GM19324 (cell line): ENCODE measurements around the gene THAP11.

ENCODE experiments used
- ATAC-seq: cut with Tn5 transposase; IDR thresholded peaks from one replicate; pipeline ENCODE4 v1.9.1; 2021; ENCODE audit warnings: mild to moderate bottlenecking, moderate library complexity; ENCODE audit not compliant: unreplicated experiment, low FRiP score

Gene THAP11

GRCh38 chr16:67841816-67842508, at the start of gene THAP11:
THAP11 (plus strand) TSS chr16:67842320; CDS start chr16:67842555, 235 bp downstream.
- ATAC-seq, result peak; percentile 47

GRCh38 chr16:67796099-67796718, 45.9 kb upstream of the THAP11 start:
- no peak for ATAC-seq

- ATAC-seq, result no peak
Measured at GRCh38 chr16:67800338-67800926, 41.7 kb upstream of the THAP11 start.

GRCh38 chr16:67801241-67801640, 40.9 kb upstream of the THAP11 start:
- no peak for ATAC-seq

GRCh38 chr16:67801883-67802282, 40.2 kb upstream of the THAP11 start:
- no peak for ATAC-seq

GRCh38 chr16:67803894-67804293, 38.2 kb upstream of the THAP11 start:
- ATAC-seq, result no peak

GRCh38 chr16:67804853-67805542, 37.1 kb upstream of the THAP11 start:
- no peak for ATAC-seq

- peak; percentile 7 for ATAC-seq
Measured at GRCh38 chr16:67805718-67806427, 36.2 kb upstream of the THAP11 start.

- peak; percentile 95 for ATAC-seq
Measured at GRCh38 chr16:67806428-67807147, 35.5 kb upstream of the THAP11 start, which contains the start of the genes RANBP10 and TSNAXIP1. RANBP10 (minus strand) TSS chr16:67806560; CDS start chr16:67806536, 24 bp downstream. TSNAXIP1 (plus strand) TSS chr16:67806889; CDS start chr16:67807150, 261 bp downstream.

GRCh38 chr16:67807148-67807682, 34.9 kb upstream of the THAP11 start:
- no peak for ATAC-seq

GRCh38 chr16:67811899-67812298, 30.2 kb upstream of the THAP11 start:
- ATAC-seq, result no peak

GRCh38 chr16:67814567-67814966, 27.6 kb upstream of the THAP11 start:
- no peak for ATAC-seq

GRCh38 chr16:67820608-67821259, 21.4 kb upstream of the THAP11 start:
- no peak for ATAC-seq

GRCh38 chr16:67822511-67822910, 19.6 kb upstream of the THAP11 start:
- no peak for ATAC-seq

- no peak for ATAC-seq
Measured at GRCh38 chr16:67825119-67825518, 17.0 kb upstream of the THAP11 start.

- no peak for ATAC-seq
Measured at GRCh38 chr16:67825906-67826305, 16.2 kb upstream of the THAP11 start.

GRCh38 chr16:67828651-67829050, 13.5 kb upstream of the THAP11 start:
- no peak for ATAC-seq

GRCh38 chr16:67833030-67833414, 9.1 kb upstream of the THAP11 start:
- ATAC-seq, result no peak
